PFSK-1 (cell line): Measurements from ENCODE around the gene NDRG3.

ENCODE experiments used
- FOXP2 ChIP-seq: optimal IDR thresholded peaks from 2 replicates; pipeline ENCODE3; 2011; ENCODE audit warnings: borderline replicate concordance, control low read depth, inconsistent platforms; ENCODE audit not compliant: insufficient read depth; ENCODE audit errors: extremely low read length, extremely low read depth
- POLR2AphosphoS5 ChIP-seq: IDR thresholded peaks from 2 replicates; pipeline ENCODE4 v1.6.1; 2012; ENCODE audit warnings: low read depth, mild to moderate bottlenecking, control low read depth, low read length, moderate library complexity
- SIN3A ChIP-seq: IDR thresholded peaks from 2 replicates; pipeline ENCODE4 v1.6.1; 2012; ENCODE audit warnings: mild to moderate bottlenecking, low read length, moderate library complexity, borderline replicate concordance; ENCODE audit not compliant: insufficient read depth
- TAF1 ChIP-seq: IDR thresholded peaks from 2 replicates; pipeline ENCODE4 v1.6.1; 2012; ENCODE audit warnings: low read length, control low read depth, borderline replicate concordance; ENCODE audit not compliant: insufficient read depth
- TF ChIP-seq, protein P1 (sequence below), 2 experiments: IDR thresholded peaks; 2 replicates each; pipeline versions ENCODE4 v1.6.1 to v1.8.0; 2011 to 2012; ENCODE audit warnings: low read depth in 2 of 2, low read length in 2 of 2, control low read depth in 1 of 2, inconsistent platforms in 1 of 2, mild to moderate bottlenecking in 1 of 2, moderate library complexity in 1 of 2; ENCODE audit not compliant: insufficient read depth in 1 of 2

Gene NDRG3

DNA sequence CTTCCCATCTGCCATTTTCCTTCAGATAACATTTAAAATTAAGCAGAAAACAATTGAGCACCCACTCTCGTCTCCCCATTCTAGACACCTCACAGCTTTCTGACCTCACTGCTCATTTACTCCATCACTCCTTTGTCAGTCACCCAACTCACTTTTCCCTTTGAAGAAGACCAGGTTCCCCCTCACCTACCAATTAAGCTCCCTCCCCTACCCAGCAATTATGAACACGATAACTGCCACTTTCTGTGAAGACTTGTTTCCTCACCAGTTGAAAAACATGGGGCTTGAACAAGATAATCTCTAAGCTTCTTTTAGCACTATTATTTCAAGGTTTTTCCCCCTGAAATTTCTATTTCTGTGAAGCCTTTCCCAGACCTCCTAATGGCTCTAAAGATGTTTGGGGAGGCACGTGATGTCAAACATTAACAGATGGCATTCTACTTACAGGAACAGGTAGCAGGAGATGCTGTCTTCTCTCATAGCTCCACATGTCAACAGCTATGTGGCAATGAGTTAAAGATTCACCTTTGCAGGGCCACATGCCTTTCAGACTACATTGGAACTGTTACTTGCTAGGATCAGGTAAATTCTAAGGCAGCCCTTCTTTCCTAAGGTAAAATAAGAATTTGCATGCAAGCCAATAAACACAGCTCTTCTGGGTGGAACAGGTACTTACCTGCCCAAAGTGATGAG is 75.1 kb downstream of the NDRG3 start:
- TF ChIP-seq POLR2AphosphoS5 (no peak), FOXP2 (no peak), TAF1 (no peak), SIN3A (no peak)

DNA sequence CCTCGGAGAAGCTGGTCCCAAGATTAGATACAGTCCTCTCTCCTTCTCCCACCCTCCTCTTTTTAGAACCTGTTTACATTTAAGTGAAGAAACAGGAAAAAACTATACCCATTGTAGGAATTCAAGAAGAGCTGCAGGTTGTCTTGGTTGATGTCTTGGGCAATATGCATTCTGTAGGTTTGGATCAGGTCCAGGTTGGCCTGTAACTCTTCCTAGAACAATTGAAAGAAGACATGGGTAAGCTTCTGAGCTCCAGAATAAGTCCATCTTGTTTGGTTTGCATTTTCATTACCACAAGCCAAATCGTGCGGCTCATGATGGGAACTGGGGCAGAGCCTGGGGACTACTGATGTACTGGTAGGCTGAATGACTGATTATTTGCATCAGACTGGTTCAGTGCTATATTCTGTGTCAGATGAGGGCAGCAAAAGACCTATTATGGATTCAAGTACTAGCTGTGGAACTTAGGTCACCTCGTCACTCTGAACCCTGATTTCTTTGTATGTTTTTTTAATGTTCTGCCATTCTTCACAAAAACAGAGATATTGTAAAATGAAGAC is 79.6 kb downstream of the NDRG3 start:
- TF ChIP-seq TAF1 (no peak), SIN3A (no peak), POLR2AphosphoS5 (no peak), FOXP2 (no peak)
- TF ChIP-seq, protein P1, sequence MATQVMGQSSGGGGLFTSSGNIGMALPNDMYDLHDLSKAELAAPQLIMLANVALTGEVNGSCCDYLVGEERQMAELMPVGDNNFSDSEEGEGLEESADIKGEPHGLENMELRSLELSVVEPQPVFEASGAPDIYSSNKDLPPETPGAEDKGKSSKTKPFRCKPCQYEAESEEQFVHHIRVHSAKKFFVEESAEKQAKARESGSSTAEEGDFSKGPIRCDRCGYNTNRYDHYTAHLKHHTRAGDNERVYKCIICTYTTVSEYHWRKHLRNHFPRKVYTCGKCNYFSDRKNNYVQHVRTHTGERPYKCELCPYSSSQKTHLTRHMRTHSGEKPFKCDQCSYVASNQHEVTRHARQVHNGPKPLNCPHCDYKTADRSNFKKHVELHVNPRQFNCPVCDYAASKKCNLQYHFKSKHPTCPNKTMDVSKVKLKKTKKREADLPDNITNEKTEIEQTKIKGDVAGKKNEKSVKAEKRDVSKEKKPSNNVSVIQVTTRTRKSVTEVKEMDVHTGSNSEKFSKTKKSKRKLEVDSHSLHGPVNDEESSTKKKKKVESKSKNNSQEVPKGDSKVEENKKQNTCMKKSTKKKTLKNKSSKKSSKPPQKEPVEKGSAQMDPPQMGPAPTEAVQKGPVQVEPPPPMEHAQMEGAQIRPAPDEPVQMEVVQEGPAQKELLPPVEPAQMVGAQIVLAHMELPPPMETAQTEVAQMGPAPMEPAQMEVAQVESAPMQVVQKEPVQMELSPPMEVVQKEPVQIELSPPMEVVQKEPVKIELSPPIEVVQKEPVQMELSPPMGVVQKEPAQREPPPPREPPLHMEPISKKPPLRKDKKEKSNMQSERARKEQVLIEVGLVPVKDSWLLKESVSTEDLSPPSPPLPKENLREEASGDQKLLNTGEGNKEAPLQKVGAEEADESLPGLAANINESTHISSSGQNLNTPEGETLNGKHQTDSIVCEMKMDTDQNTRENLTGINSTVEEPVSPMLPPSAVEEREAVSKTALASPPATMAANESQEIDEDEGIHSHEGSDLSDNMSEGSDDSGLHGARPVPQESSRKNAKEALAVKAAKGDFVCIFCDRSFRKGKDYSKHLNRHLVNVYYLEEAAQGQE (IDR thresholded peaks at IDR 0.05; ENCODE audit: insufficient read depth in 1 of 2, low read depth in 2 of 2, low read length in 2 of 2) = no peak

DNA sequence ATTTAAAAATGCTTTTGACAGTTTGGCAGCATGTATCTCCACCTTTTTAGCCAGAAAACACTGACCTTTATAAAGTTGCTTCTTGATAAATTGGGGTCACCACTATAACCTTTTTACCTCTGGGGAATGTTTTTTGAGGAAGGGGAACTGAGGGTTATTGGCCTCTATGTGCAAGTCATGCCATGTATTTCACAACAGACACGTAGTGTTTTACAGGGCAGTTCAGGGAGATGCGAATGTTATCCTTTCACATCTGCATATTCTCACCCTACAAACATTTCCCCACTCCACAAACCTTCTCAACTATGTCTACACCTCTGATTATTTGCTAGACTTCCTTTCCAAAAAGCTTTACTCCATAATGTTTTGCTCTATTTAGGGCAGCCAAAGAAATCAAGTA is 82.9 kb downstream of the NDRG3 start:
- TF ChIP-seq, protein P1 (IDR thresholded peaks at IDR 0.05; ENCODE audit: insufficient read depth in 1 of 2, low read depth in 2 of 2, low read length in 2 of 2) = no peak
- TF ChIP-seq POLR2AphosphoS5 (no peak), SIN3A (no peak), TAF1 (no peak), FOXP2 (no peak)

DNA sequence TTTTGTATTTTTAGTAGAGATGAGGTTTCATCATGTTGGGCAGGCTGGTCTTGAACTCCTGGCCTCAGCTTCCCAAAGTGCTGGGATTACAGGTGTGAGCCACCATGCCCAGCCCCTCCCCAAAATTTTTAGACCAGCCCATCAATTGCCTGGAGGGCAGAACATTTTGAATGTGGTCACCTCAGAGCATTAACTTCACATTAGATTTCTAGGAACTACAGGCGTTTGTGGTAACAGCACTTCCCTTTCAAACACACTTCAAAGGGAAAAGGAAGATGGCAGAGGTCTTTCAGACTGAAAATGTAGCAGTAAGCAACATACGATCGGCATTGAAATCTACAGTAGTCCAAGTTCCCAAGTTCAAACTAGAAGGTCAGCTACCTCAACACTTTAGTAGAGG is 87.6 kb downstream of the NDRG3 start:
- no peak for TF ChIP-seq SIN3A
- no peak for TF ChIP-seq FOXP2
- TF ChIP-seq POLR2AphosphoS5 = no peak
- TF ChIP-seq TAF1 = no peak

DNA sequence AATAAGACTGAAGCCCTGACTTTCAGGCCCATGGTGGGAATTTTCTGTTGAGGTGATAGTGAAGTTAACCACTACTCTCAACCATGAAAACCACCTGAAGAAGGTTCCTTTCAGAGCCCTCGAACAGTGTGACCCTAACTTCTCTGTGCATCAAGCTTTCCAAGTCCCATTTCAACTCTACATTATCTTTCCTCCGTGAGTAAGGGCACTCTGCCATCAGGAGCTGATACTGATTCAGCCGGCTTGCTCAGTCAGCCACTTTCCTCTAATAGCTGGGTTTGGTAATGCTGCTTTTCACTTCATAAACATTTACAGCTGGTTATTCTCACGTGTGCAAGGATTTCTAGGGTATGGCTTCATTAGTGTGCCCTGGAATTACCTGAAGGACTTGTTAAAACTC is 89.2 kb downstream of the NDRG3 start:
- no peak for TF ChIP-seq FOXP2
- TF ChIP-seq POLR2AphosphoS5 = no peak
- no peak for TF ChIP-seq TAF1
- TF ChIP-seq SIN3A = no peak
- TF ChIP-seq, protein P1 (IDR thresholded peaks at IDR 0.05; ENCODE audit: insufficient read depth in 1 of 2, low read depth in 2 of 2, low read length in 2 of 2) = no peak

DNA sequence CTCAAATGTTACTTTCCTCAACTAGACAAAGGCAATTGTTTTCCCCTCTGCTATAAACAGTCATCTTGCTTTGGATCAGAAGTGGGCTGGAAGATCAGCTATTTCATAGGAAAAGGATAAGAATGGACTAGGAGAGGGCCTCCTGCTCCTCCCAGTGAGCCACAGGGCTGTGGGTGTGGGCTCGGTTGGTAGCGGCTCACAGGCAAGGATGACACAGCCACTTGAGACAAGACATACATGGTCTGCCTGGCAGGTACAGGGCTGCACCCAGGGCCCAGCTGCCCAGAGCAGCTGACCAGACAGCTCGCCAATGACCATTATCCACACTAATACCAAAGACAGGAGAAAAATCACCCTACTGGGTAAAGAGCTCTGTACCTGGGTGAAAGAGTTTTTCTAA is 90.9 kb downstream of the NDRG3 start:
- TF ChIP-seq POLR2AphosphoS5 = no peak
- TF ChIP-seq FOXP2 = no peak
- TF ChIP-seq TAF1 = no peak
- TF ChIP-seq, protein P1 (IDR thresholded peaks at IDR 0.05; ENCODE audit: insufficient read depth in 1 of 2, low read depth in 2 of 2, low read length in 2 of 2) = no peak
- no peak for TF ChIP-seq SIN3A
